ENCODE results near the gene MYO9A. TPM values are rescaled to one million over a fixed set of nuclear protein-coding genes. Genes with fewer than 3 reads are reported as not detected.

Gene MYO9A
- total RNA-seq, 1 experiment from 2014 or later = 34.0 TPM

- H3K27me3 ChIP-seq (ENCODE audit: insufficient read depth, low read depth) = no peaks in the 10 kb centered on the region
- intact Hi-C loops (cut with micrococcal nuclease; ENCODE audit: unreplicated experiment) = no loop called here
- H3K4me1 ChIP-seq (replicated peaks; ENCODE audit: insufficient read depth) = peaks cover 6% of the 10 kb centered on the region; the same call in 1 of the 2 replicates
- TF ChIP-seq CTCF (conservative IDR thresholded peaks at IDR 0.05) = no peak
- no peak for TF ChIP-seq EZH2 (IDR thresholded peaks at IDR 0.05; ENCODE audit: low read depth)
- no peaks in the 10 kb centered on the region for H3K9me3 ChIP-seq (ENCODE audit: insufficient read depth, low read depth)
- no peaks in the 10 kb centered on the region for H3F3A ChIP-seq (ENCODE audit: insufficient read depth, low read depth)
- H4K20me1 ChIP-seq (ENCODE audit: insufficient read depth) = no peaks in the 10 kb centered on the region
- H3K36me3 ChIP-seq (ENCODE audit: low read depth) = no peaks in the 10 kb centered on the region
- H3K4me3 ChIP-seq = no peak overlapping the region
- BruUV-seq (replicated peaks) = no TSS peak
- H3K79me2 ChIP-seq (ENCODE audit: low read depth) = no peaks in the 10 kb centered on the region
- DNase-seq = no peak
- POLR2A ChIA-PET (ENCODE audit: unreplicated experiment) = no interaction called here
- H2AFZ ChIP-seq = no peak overlapping the region
- H3K27ac ChIP-seq = no peak overlapping the region
- no peak overlapping the region for H3K4me2 ChIP-seq
- CTCF ChIA-PET = no interaction called here
- no peaks in the 10 kb centered on the region for H3K9me2 ChIP-seq (ENCODE audit: insufficient read depth)
Measured at GRCh38 chr15:71811036-71811736, 306.8 kb downstream of the MYO9A start.

- Histone ChIP-seq H3K27me3 (ENCODE audit: insufficient read depth, low read depth) (no peaks in the 10 kb centered on the region), H3K79me2 (ENCODE audit: low read depth) (no peaks in the 10 kb centered on the region), H3F3A (ENCODE audit: insufficient read depth, low read depth) (no peaks in the 10 kb centered on the region), H3K4me1 (replicated peaks; ENCODE audit: insufficient read depth) (peaks cover 7% of the 10 kb centered on the region; the same call in 1 of the 2 replicates), H3K9me3 (ENCODE audit: insufficient read depth, low read depth) (no peaks in the 10 kb centered on the region), H2AFZ (no peak within 1 kb of the TSS), H4K20me1 (ENCODE audit: insufficient read depth) (no peaks in the 10 kb centered on the region), H3K36me3 (ENCODE audit: low read depth) (no peaks in the 10 kb centered on the region), H3K27ac (no peak within 1 kb of the TSS), H3K4me3 (no peak within 1 kb of the TSS), H3K9me2 (ENCODE audit: insufficient read depth) (no peaks in the 10 kb centered on the region), H3K4me2 (no peak within 1 kb of the TSS)
- TF ChIP-seq CTCF (conservative IDR thresholded peaks at IDR 0.05) = no peak
- TF ChIP-seq EZH2 (IDR thresholded peaks at IDR 0.05; ENCODE audit: low read depth) = no peak
- no TSS peak for BruUV-seq (replicated peaks)
- DNase-seq = no peak
- ChIA-PET CTCF (no interaction called here), POLR2A (ENCODE audit: unreplicated experiment) (no interaction called here)
- intact Hi-C loops (cut with micrococcal nuclease; ENCODE audit: unreplicated experiment) = no loop called here
Measured at GRCh38 chr15:71810256-71811035, 307.5 kb downstream of the MYO9A start, which contains the start of gene NR2E3. Gene NR2E3 (plus strand): TSS chr15:71810554. CDS start chr15:71810744, 190 bp downstream.

- Histone ChIP-seq H3K36me3 (ENCODE audit: low read depth) (no peaks in the 10 kb centered on the region), H3F3A (ENCODE audit: insufficient read depth, low read depth) (no peaks in the 10 kb centered on the region), H3K79me2 (ENCODE audit: low read depth) (no peaks in the 10 kb centered on the region), H3K4me2 (no peak overlapping the region), H3K4me1 (replicated peaks; ENCODE audit: insufficient read depth) (peaks cover 7% of the 10 kb centered on the region; the same call in 1 of the 2 replicates), H3K9me2 (ENCODE audit: insufficient read depth) (no peaks in the 10 kb centered on the region), H3K4me3 (no peak overlapping the region), H3K27ac (no peak overlapping the region), H3K27me3 (ENCODE audit: insufficient read depth, low read depth) (no peaks in the 10 kb centered on the region), H2AFZ (no peak overlapping the region), H4K20me1 (ENCODE audit: insufficient read depth) (no peaks in the 10 kb centered on the region), H3K9me3 (ENCODE audit: insufficient read depth, low read depth) (no peaks in the 10 kb centered on the region)
- TF ChIP-seq CTCF (conservative IDR thresholded peaks at IDR 0.05) (no peak), EZH2 (IDR thresholded peaks at IDR 0.05; ENCODE audit: low read depth) (no peak)
- no TSS peak for BruUV-seq (replicated peaks)
- intact Hi-C loops (cut with micrococcal nuclease; ENCODE audit: unreplicated experiment) = loop anchor here (10.0 kb wide), 1 partner anchor 915 kb away; the partner anchor contains the start of genes LRRC49 and THAP10
- no peak for DNase-seq
- CTCF ChIA-PET = no interaction called here
- POLR2A ChIA-PET (ENCODE audit: unreplicated experiment) = no interaction called here
Measured at GRCh38 chr15:71809346-71809745, 308.6 kb downstream of the MYO9A start.
